Endothelial cell of umbilical vein (primary cell): ENCODE data around the gene STK39. TPM values are rescaled to one million over a fixed set of nuclear protein-coding genes. Genes with fewer than 3 reads are reported as not detected.

Source experiments
- BruUV-seq: library from RNA; stranded (reverse); fragments of 400-500 nt; replicated peaks from 2 replicates; lab custom pipeline; 2021; lab: Mats Ljungman, UMichigan
- CTCF ChIA-PET: fragments of 300-600, 350-600 bp; sonication (Branson Sonifier 250); formaldehyde crosslinking; loops from one replicate; lab custom pipeline; 2021; ENCODE audit warnings: antibody characterized with exemption, inconsistent platforms; lab: Charles Lee
- POLR2A ChIA-PET: fragments of 300-600, 350-600 bp; sonication (Branson Sonifier 250); formaldehyde crosslinking; loops from one replicate; lab custom pipeline; 2021; ENCODE audit warnings: antibody characterized with exemption, inconsistent platforms; lab: Charles Lee
- DNase-seq: peaks from one replicate; pipeline ENCODE4 v3.0.0-alpha.2; 2011; ENCODE audit warnings: low read depth, low spot score
- FAIRE-seq: peaks from 2 replicates; lab custom pipeline; 2011; peaks lifted over from hg19 to GRCh38; lab: Jason Lieb, UNC
- H2AFZ ChIP-seq: 2 replicates; pipeline ENCODE4 v1.6.0; 2012; ENCODE audit warnings: low read depth, low read length, control low read depth, inconsistent platforms
- H3K27ac ChIP-seq: 2 replicates; pipeline ENCODE4 v1.5.1; 2011; ENCODE audit warnings: low read depth, mild to moderate bottlenecking, control low read depth, low read length, moderate library complexity; ENCODE audit not compliant: insufficient read depth
- H3K27me3 ChIP-seq, 2 experiments: 2 replicates each; pipeline versions ENCODE4 v1.6.0 to v1.6.1; 2011; ENCODE audit warnings: low read length in 2 of 2, mixed read lengths in 1 of 2; ENCODE audit not compliant: control insufficient read depth in 2 of 2, insufficient read depth in 2 of 2
- H3K36me3 ChIP-seq, 2 experiments: 2 replicates in 1 of 2; 3 replicates in 1 of 2; pipeline ENCODE4 v1.5.1; 2011; ENCODE audit warnings: low read length in 2 of 2, mild to moderate bottlenecking in 1 of 2, moderate library complexity in 1 of 2; ENCODE audit not compliant: control insufficient read depth in 2 of 2, insufficient read depth in 2 of 2; ENCODE audit errors: extremely low read depth in 1 of 2
- H3K4me1 ChIP-seq: 3 replicates; pipeline ENCODE4 v1.5.1; 2011; ENCODE audit warnings: mild to moderate bottlenecking, low read length; ENCODE audit not compliant: control insufficient read depth, insufficient read depth; ENCODE audit errors: extremely low read depth
- H3K4me2 ChIP-seq: 2 replicates; pipeline ENCODE4 v1.6.1; 2011; ENCODE audit warnings: low read length, control low read depth, mixed read lengths; ENCODE audit not compliant: insufficient read depth
- H3K4me3 ChIP-seq, 3 experiments: fragments of 200-600 bp in 1 of 3; sonication (generic), shearing (Covaris generic) in 1 of 3; replicated peaks in 1 of 3; 2 replicates each; pipeline ENCODE4 v1.5.1; 2011 to 2016; ENCODE audit warnings: control low read depth in 3 of 3, low read length in 3 of 3, mild to moderate bottlenecking in 2 of 3, inconsistent platforms in 1 of 3, low read depth in 1 of 3, moderate library complexity in 1 of 3; ENCODE audit not compliant: insufficient read depth in 1 of 3
- H3K79me2 ChIP-seq: 2 replicates; pipeline ENCODE4 v1.6.0; 2012; ENCODE audit warnings: low read length, inconsistent platforms; ENCODE audit not compliant: control insufficient read depth, insufficient read depth
- H3K9ac ChIP-seq: replicated peaks from 2 replicates; pipeline ENCODE3; 2011; ENCODE audit warnings: low read length, control low read depth; ENCODE audit not compliant: insufficient read depth; ENCODE audit errors: extremely low read depth
- H3K9me1 ChIP-seq: replicated peaks from 3 replicates; pipeline ENCODE4 v1.6.0; 2011; ENCODE audit warnings: mild to moderate bottlenecking, low read length; ENCODE audit not compliant: control insufficient read depth, insufficient read depth; ENCODE audit errors: extremely low read depth
- H3K9me3 ChIP-seq: replicated peaks from 2 replicates; pipeline ENCODE4 v1.5.1; 2012; ENCODE audit warnings: low read length, inconsistent platforms; ENCODE audit not compliant: control insufficient read depth, insufficient read depth
- H4K20me1 ChIP-seq: replicated peaks from 2 replicates; pipeline ENCODE3; 2011; ENCODE audit warnings: mild to moderate bottlenecking, low read length; ENCODE audit not compliant: control insufficient read depth, insufficient read depth; ENCODE audit errors: extremely low read depth
- CTCF ChIP-seq, 2 donors: IDR thresholded peaks; 1 replicate in 1 of 2; 2 replicates in 1 of 2; pipeline ENCODE4 v1.5.1; 2011; ENCODE audit warnings: low read length in 2 of 2, mild to moderate bottlenecking in 2 of 2, moderate library complexity in 2 of 2, control low read depth in 1 of 2, inconsistent platforms in 1 of 2, low read depth in 1 of 2; ENCODE audit not compliant: insufficient read depth in 1 of 2; ENCODE audit errors: extremely low read depth in 1 of 2
- EZH2 ChIP-seq: IDR thresholded peaks from 2 replicates; pipeline ENCODE4 v1.6.1; 2012; ENCODE audit warnings: borderline replicate concordance, low read depth, mild to moderate bottlenecking, moderate library complexity, low read length, inconsistent platforms; ENCODE audit not compliant: severe bottlenecking
- FOS ChIP-seq: IDR thresholded peaks from 2 replicates; pipeline ENCODE4 v1.6.1; 2011; ENCODE audit warnings: mild to moderate bottlenecking, low read length, moderate library complexity, borderline replicate concordance; ENCODE audit not compliant: insufficient read depth
- GATA2 ChIP-seq: IDR thresholded peaks from 2 replicates; pipeline ENCODE4 v1.7.0; 2011; ENCODE audit warnings: low read depth, mild to moderate bottlenecking, moderate library complexity, mixed read lengths, low read length; ENCODE audit not compliant: insufficient read length, insufficient read depth
- JUN ChIP-seq: IDR thresholded peaks from 2 replicates; pipeline ENCODE4 v1.6.1; 2011; ENCODE audit warnings: borderline replicate concordance, low read depth; ENCODE audit not compliant: insufficient read length, insufficient read depth
- MAX ChIP-seq: IDR thresholded peaks from 2 replicates; pipeline ENCODE4 v1.6.1; 2011; ENCODE audit not compliant: insufficient read depth, insufficient read length
- MYC ChIP-seq: IDR thresholded peaks from one replicate; pipeline ENCODE4 v1.6.1; 2011; ENCODE audit warnings: mild to moderate bottlenecking, low read depth, low read length
- POLR2A ChIP-seq: IDR thresholded peaks from 2 replicates; pipeline ENCODE4 v1.6.1; 2012; ENCODE audit warnings: low read depth, mild to moderate bottlenecking, control low read depth, low read length
- POLR2AphosphoS5 ChIP-seq: IDR thresholded peaks from 2 replicates; pipeline ENCODE4 v1.6.1; 2012; ENCODE audit warnings: low read depth, mild to moderate bottlenecking, control low read depth, low read length, moderate library complexity; ENCODE audit not compliant: insufficient read depth
- dilution Hi-C: fragments of 300-500 bp; cut with MboI; formaldehyde crosslinking; loops from one replicate; pipeline ENCODE4 v1.15.0; 2019; ENCODE audit warnings: low sequenced_read_pairs; ENCODE audit not compliant: extremely low pct_ligation_motif_present
- intact Hi-C: fragments of 100-400 bp; cut with micrococcal nuclease; formaldehyde crosslinking; loops from one replicate; pipeline ENCODE4 v1.10.0; 2022
- polyA plus RNA-seq, 4 experiments: library from polyadenylated mRNA; depleted of rRNA in 3 of 4; stranded (reverse) in 3 of 4; unstranded in 1 of 4; fragments of >200 nt; gene quantifications; 2 replicates each; pipeline versions ENCODE4 v1.2.1 to v1.2.3, GENCODE V29; 2011 to 2012; ENCODE audit warnings: missing spikeins in 1 of 4
- total RNA-seq: library from RNA; stranded (reverse); gene quantifications from 2 replicates; pipeline ENCODE4 v1.2.3, GENCODE V29; 2021

STK39 gene
- total and polyA plus RNA-seq, 2 donors (not counting 3 experiments of a cell fraction or from before 2014, with no cell fraction given), result 4.6 to 13.1 TPM

GRCh38 chr2:167955264-167955906 is 292.0 kb downstream of the STK39 start:
- no peak for TF ChIP-seq EZH2
- intact Hi-C loops (no loop called here), dilution Hi-C loops (no loop called here)
- Histone ChIP-seq H3K9me3 (no peaks in the 10 kb centered on the region), H3K4me1 (no peaks in the 10 kb centered on the region), H3K9ac (no peak overlapping the region), H3K4me3 (no peak overlapping the region), H4K20me1 (no peaks in the 10 kb centered on the region), H3K27me3 (no peaks in the 10 kb centered on the region), H3K36me3 (no peaks in the 10 kb centered on the region), H3K4me2 (no peak overlapping the region), H2AFZ (no peak overlapping the region), H3K9me1 (no peaks in the 10 kb centered on the region), H3K79me2 (no peaks in the 10 kb centered on the region), H3K27ac (no peak overlapping the region)
- FAIRE-seq (no peak), DNase-seq (no peak)
- ChIA-PET CTCF (interaction anchor here (1.2 kb wide), 1 partner anchor 10 kb away, joined by 3 read pairs; no protein-coding TSS in a partner anchor), POLR2A (no interaction called here)
- no TSS peak for BruUV-seq

- intact Hi-C loops (no loop called here), dilution Hi-C loops (no loop called here)
- H3K4me2 ChIP-seq, result no peak overlapping the region
- FAIRE-seq (no peak), DNase-seq (no peak)
- no peak overlapping the region for H3K27ac ChIP-seq
- no peak overlapping the region for H3K4me3 ChIP-seq
- BruUV-seq, result no TSS peak
- no peak for TF ChIP-seq JUN
- no peak for TF ChIP-seq POLR2AphosphoS5
- no peak for TF ChIP-seq MAX
- no peak for TF ChIP-seq GATA2
- no peak for TF ChIP-seq MYC
- TF ChIP-seq POLR2A, result no peak
- TF ChIP-seq FOS, result no peak
- no peak for TF ChIP-seq EZH2
- TF ChIP-seq CTCF (IDR thresholded peaks at IDR 0.05; ENCODE audit: extremely low read depth in 1 of 2, insufficient read depth in 1 of 2, low read depth in 1 of 2, low read length in 2 of 2), result no peak
- no peaks in the 10 kb centered on the region for H3K79me2 ChIP-seq
- no peak overlapping the region for H2AFZ ChIP-seq
- H3K36me3 ChIP-seq, result no peaks in the 10 kb centered on the region
- CTCF ChIA-PET, result interaction anchor here (1.2 kb wide), 1 partner anchor 11 kb away, joined by 3 read pairs; no protein-coding TSS in a partner anchor
- no peaks in the 10 kb centered on the region for H3K9me3 ChIP-seq
- H3K9ac ChIP-seq, result no peak overlapping the region
- no peaks in the 10 kb centered on the region for H3K4me1 ChIP-seq
- no peaks in the 10 kb centered on the region for H3K9me1 ChIP-seq
- POLR2A ChIA-PET, result no interaction called here
- H4K20me1 ChIP-seq, result no peaks in the 10 kb centered on the region
- H3K27me3 ChIP-seq, result no peaks in the 10 kb centered on the region
Measured at GRCh38 chr2:167954495-167954894, 292.9 kb downstream of the STK39 start.
